Ovary (tissue), 3 donors: ENCODE results near the gene SGTA.

Experiments used
- CTCF ChIP-seq, 3 donors: fragments of 450-650 bp in 2 of 3; fragments of 200-600 bp in 1 of 3; IDR thresholded peaks; one replicate each; pipeline versions ENCODE4 v1.5.1 to v1.8.0; 2016 to 2022; ENCODE audit warnings: antibody characterized with exemption in 3 of 3, mild to moderate bottlenecking in 1 of 3
- POLR2A ChIP-seq: fragments of 450-650 bp; IDR thresholded peaks from one replicate; pipeline ENCODE4 v1.6.1; 2017; ENCODE audit warnings: antibody characterized with exemption, mild to moderate bottlenecking, moderate library complexity
- donor health status: DM: no; HTN: no; CAD: no.

GRCh38 chr19:2755448-2755705 lies 27.7 kb downstream of the SGTA start:
- TF ChIP-seq POLR2A, result no peak
- no peak for TF ChIP-seq CTCF (IDR thresholded peaks at IDR 0.05)
